GM10248 (cell line): ENCODE data around the gene JMJD8.

Source experiments
- CTCF ChIA-PET: fragments of 300-600 bp; sonication (Branson Sonifier 250); formaldehyde crosslinking; extraction: SDS; loops from one replicate; lab custom pipeline; 2021; ENCODE audit warnings: antibody characterized with exemption; lab: Yijun Ruan, JAX
- POLR2A ChIA-PET: fragments of 350-650 bp; sonication (Branson Sonifier 250); formaldehyde crosslinking; extraction: SDS; loops from one replicate; lab custom pipeline; 2020; ENCODE audit warnings: antibody characterized with exemption; lab: Yijun Ruan, JAX
- DNase-seq: peaks from one replicate; pipeline ENCODE4 v3.0.0; 2012; ENCODE audit errors: extremely low spot score
- CTCF ChIP-seq: IDR thresholded peaks from 2 replicates; pipeline ENCODE4 v1.5.1; 2012; ENCODE audit warnings: mild to moderate bottlenecking, low read depth; ENCODE audit errors: extremely low read depth, missing control alignments, control extremely low read depth

Gene JMJD8

DNA sequence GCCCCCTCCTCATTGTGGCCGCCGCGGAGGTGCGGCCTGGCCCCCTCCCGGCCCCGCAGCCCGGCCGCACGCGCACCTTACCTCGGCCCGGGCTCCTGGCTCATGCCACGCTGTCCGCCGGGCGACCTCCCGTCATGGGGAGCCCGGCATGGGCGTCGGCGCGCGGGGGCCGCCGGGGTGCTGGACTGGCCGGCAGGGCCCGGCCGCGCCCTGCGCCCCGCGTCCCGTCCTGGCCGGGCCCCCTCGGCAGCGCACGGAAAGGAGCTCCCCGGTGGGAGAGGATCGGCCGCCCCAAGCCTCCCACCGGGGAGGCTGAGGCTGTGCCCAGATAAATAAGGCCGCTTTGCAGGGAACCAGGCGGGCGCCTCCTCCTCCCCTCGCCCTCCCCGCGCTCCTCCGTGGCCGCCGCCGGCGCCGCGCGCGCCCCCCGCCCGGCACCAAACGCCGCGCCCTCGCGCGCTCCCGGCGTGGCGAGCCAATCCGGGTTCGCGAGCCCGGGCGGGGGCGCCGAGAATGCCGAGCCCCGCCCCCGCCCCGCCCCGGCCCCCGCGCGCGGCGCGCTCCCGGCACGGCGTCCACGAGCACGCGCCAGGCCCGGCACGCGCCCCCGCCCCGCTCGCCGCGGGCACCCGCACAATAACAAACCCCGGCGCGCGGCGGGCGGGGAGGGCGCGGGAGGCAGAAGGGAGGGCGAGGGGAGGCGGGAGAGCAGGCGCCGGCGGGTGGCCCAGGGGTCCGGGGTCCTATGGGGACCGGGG, 21.5 kb upstream of the JMJD8 start, which contains the start of gene FBXL16:
Gene FBXL16 (minus strand): TSS at position 371 of the 758 bp plus-strand sequence. CDS start 8,396 bp downstream, outside the sequence.
- DNase-seq, result no peak
- ChIA-PET POLR2A (interaction anchor here (0.5 kb wide), 1 partner anchor 1449 kb away, joined by 3 read pairs; no protein-coding TSS in a partner anchor), CTCF (no interaction called here)
- TF ChIP-seq CTCF, result no peak

- CTCF ChIA-PET, result interaction anchor here (0.8 to 3.8 kb wide), 3 partner anchors 8 to 15 kb away, joined by 3 to 13 read pairs (median 3); no protein-coding TSS in a partner anchor
- POLR2A ChIA-PET, result no interaction called here
- DNase-seq, result no peak
- TF ChIP-seq CTCF, result no peak
Measured at GRCh38 chr16:704552-705380, 20.6 kb upstream of the JMJD8 start.

DNA sequence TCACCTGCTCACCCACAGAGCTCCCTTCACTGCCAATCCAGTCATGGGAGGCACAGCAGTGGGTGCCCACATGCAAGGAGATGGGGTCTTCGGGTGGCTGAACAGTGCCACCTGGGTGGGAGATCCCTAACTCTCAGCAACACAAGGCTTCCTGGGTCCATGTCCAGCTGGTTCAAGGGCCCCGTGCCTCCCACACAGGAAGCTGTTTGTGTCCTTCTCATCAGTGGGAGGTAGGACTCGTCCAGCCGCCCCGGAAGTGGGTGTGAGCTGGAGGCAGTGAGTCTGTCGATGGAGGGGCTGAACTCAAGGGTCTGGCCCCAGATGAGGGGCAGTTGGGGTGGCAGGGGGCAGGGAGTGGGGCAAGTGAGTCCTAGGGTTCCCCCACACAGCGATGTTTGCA, 19.9 kb upstream of the JMJD8 start:
- POLR2A ChIA-PET, result no interaction called here
- no peak for DNase-seq
- no peak for TF ChIP-seq CTCF
- CTCF ChIA-PET, result interaction anchor here (0.8 to 3.8 kb wide), 3 partner anchors 8 to 16 kb away, joined by 3 to 13 read pairs (median 3); no protein-coding TSS in a partner anchor

DNA sequence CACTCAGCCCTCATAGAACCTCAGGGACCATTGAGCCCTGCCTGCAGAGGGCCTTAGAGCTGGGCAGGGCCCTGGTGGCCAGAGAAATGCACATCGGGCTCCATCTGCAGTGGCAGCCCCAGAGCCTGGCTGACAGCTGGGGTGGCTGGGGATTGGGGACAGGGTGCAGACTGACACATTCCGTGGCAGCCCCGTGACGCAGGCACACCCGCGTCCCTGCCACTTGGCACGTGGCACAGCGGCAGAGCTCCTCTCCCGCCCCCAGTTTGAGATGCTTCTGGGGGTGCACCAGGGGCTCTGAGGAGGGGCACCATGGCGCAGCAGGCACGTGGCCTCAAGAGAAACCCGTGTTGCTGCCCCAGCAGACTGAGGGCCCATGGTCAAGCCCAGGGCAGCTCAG, 19.3 kb upstream of the JMJD8 start:
- TF ChIP-seq CTCF, result no peak
- CTCF ChIA-PET, result interaction anchor here (1.0 to 3.8 kb wide), 3 partner anchors 9 to 82 kb away, joined by 3 to 13 read pairs (median 7); no protein-coding TSS in a partner anchor
- DNase-seq, result no peak
- POLR2A ChIA-PET, result no interaction called here

- no peak for DNase-seq
- CTCF ChIA-PET, result interaction anchor here (2.7 to 3.8 kb wide), 2 partner anchors 10 to 83 kb away, joined by 7 to 13 read pairs; no protein-coding TSS in a partner anchor
- POLR2A ChIA-PET, result no interaction called here
- TF ChIP-seq CTCF, result no peak
Measured at GRCh38 chr16:702341-702740, 18.2 kb upstream of the JMJD8 start.
